HEK293 (cell line): Measurements from ENCODE around the gene PSMD13.

Source experiments
- IKZF3 ChIP-seq: fragments of 450-650 bp; IDR thresholded peaks from 2 replicates; pipeline ENCODE4 v1.5.0; 2018; ENCODE audit warnings: missing biosample characterization, mild to moderate bottlenecking, missing genetic modification characterization, moderate library complexity
- REPIN1 ChIP-seq: fragments of 450-650 bp; formaldehyde crosslinking; IDR thresholded peaks from 2 replicates; pipeline ENCODE4 v1.5.1; 2017; ENCODE audit warnings: missing biosample characterization, missing genetic modification characterization, low read depth
- ZBTB17 ChIP-seq: fragments of 450-650 bp; formaldehyde crosslinking; IDR thresholded peaks from 2 replicates; pipeline ENCODE4 v1.5.1; 2016; ENCODE audit warnings: missing biosample characterization, missing genetic modification characterization
- ZNF670 ChIP-seq: fragments of 450-650 bp; formaldehyde crosslinking; IDR thresholded peaks from 2 replicates; pipeline ENCODE4 v1.5.1; 2016; ENCODE audit warnings: missing biosample characterization, missing genetic modification characterization, low read depth
- TF ChIP-seq, protein P1 (sequence below): fragments of 450-650 bp; formaldehyde crosslinking; IDR thresholded peaks from 2 replicates; pipeline ENCODE4 v1.5.1; 2016; ENCODE audit warnings: missing biosample characterization, missing genetic modification characterization
- TF ChIP-seq, protein P2 (sequence below): sonication (generic); formaldehyde crosslinking; IDR thresholded peaks from 2 replicates; pipeline ENCODE4 v1.8.1; 2022; ENCODE audit warnings: mild to moderate bottlenecking, moderate library complexity, missing genetic modification reagents
- TF ChIP-seq, protein P3 (sequence below): fragments of 450-650 bp; formaldehyde crosslinking; IDR thresholded peaks from 2 replicates; pipeline ENCODE4 v1.5.1; 2016; ENCODE audit warnings: missing biosample characterization, missing genetic modification characterization

DNA sequence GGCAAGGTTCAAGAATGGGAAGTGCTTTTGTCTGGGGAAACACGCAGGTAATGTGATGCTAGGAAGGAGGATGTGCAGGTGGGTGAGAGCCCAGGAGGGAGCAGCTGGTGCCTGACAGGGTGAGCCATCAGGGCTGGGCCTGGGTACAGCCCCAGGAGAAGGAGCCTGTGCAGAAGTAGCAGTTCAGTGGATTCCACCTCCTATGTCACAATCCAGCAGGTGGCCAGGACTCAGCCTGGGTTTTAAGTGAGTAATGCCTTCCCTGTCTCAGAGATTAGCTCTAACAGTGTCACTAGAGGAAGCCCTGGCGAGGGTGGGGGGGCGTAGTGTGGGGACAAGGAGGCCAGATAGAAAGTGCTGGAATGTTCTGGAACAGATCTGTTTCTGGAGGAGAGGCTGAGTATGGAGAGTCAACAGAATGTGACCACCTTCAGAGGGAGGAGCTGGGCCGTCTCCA lies 21.2 kb upstream of the PSMD13 start:
- TF ChIP-seq, protein P1, sequence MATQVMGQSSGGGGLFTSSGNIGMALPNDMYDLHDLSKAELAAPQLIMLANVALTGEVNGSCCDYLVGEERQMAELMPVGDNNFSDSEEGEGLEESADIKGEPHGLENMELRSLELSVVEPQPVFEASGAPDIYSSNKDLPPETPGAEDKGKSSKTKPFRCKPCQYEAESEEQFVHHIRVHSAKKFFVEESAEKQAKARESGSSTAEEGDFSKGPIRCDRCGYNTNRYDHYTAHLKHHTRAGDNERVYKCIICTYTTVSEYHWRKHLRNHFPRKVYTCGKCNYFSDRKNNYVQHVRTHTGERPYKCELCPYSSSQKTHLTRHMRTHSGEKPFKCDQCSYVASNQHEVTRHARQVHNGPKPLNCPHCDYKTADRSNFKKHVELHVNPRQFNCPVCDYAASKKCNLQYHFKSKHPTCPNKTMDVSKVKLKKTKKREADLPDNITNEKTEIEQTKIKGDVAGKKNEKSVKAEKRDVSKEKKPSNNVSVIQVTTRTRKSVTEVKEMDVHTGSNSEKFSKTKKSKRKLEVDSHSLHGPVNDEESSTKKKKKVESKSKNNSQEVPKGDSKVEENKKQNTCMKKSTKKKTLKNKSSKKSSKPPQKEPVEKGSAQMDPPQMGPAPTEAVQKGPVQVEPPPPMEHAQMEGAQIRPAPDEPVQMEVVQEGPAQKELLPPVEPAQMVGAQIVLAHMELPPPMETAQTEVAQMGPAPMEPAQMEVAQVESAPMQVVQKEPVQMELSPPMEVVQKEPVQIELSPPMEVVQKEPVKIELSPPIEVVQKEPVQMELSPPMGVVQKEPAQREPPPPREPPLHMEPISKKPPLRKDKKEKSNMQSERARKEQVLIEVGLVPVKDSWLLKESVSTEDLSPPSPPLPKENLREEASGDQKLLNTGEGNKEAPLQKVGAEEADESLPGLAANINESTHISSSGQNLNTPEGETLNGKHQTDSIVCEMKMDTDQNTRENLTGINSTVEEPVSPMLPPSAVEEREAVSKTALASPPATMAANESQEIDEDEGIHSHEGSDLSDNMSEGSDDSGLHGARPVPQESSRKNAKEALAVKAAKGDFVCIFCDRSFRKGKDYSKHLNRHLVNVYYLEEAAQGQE (tag by site-specific recombination) = no peak
- TF ChIP-seq REPIN1 (no peak), IKZF3 (tag by site-specific recombination) (no peak), ZNF670 (tag by site-specific recombination) (no peak), ZBTB17 (tag by site-specific recombination) (no peak)
- TF ChIP-seq, protein P2, sequence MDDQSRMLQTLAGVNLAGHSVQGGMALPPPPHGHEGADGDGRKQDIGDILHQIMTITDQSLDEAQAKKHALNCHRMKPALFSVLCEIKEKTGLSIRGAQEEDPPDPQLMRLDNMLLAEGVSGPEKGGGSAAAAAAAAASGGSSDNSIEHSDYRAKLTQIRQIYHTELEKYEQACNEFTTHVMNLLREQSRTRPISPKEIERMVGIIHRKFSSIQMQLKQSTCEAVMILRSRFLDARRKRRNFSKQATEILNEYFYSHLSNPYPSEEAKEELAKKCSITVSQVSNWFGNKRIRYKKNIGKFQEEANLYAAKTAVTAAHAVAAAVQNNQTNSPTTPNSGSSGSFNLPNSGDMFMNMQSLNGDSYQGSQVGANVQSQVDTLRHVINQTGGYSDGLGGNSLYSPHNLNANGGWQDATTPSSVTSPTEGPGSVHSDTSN (CRISPR knock-in tag) = no peak
- TF ChIP-seq, protein P3, sequence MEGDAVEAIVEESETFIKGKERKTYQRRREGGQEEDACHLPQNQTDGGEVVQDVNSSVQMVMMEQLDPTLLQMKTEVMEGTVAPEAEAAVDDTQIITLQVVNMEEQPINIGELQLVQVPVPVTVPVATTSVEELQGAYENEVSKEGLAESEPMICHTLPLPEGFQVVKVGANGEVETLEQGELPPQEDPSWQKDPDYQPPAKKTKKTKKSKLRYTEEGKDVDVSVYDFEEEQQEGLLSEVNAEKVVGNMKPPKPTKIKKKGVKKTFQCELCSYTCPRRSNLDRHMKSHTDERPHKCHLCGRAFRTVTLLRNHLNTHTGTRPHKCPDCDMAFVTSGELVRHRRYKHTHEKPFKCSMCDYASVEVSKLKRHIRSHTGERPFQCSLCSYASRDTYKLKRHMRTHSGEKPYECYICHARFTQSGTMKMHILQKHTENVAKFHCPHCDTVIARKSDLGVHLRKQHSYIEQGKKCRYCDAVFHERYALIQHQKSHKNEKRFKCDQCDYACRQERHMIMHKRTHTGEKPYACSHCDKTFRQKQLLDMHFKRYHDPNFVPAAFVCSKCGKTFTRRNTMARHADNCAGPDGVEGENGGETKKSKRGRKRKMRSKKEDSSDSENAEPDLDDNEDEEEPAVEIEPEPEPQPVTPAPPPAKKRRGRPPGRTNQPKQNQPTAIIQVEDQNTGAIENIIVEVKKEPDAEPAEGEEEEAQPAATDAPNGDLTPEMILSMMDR = no peak
